T-helper 2 cell treated with Interferon-gamma antibody and Interleukin-4, amounts not matched to agents 100 ng/mL and 5 ng/mL, for 36 hours (primary cell): ENCODE measurements around the gene LRCOL1. TPM values are rescaled to one million over a fixed set of nuclear protein-coding genes. Genes with fewer than 3 reads are reported as not detected.

Experiments
- intact Hi-C: fragments of 100-400 bp; cut with micrococcal nuclease; formaldehyde crosslinking; loops from one replicate; pipeline ENCODE4 v1.15.1; 2023
- total RNA-seq: library from RNA; stranded (reverse); gene quantifications from 2 replicates; pipeline ENCODE4 v1.2.3, GENCODE V29; 2022

The LRCOL1 gene
- total RNA-seq, 1 donor from 2014 or later: not detected

GRCh38 chr12:132635076-132635955 is 24.9 kb upstream of the LRCOL1 start:
- intact Hi-C loops: no loop called here

GRCh38 chr12:132634411-132634990 is 24.1 kb upstream of the LRCOL1 start:
- intact Hi-C loops: no loop called here

DNA sequence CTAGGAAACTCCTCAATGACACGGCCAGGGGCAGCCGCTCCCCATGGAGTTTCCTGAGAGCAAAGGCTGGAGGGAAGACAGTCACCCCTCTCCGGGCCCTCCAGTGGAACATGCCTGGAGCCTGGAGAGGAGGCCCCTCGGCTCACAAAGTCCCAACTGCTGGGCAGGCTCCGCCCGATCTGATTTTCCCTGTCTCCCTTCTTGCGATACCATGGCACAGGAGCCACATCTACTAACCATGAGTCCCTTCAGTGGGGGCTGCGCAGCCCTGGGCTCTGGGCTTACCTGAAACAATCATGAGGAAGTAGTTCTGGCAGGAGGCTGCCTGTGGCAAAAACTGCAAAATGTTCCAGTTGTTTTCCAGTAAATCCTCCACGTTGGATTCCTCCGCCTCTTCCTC is 23.5 kb upstream of the LRCOL1 start:
- intact Hi-C loops: no loop called here

DNA sequence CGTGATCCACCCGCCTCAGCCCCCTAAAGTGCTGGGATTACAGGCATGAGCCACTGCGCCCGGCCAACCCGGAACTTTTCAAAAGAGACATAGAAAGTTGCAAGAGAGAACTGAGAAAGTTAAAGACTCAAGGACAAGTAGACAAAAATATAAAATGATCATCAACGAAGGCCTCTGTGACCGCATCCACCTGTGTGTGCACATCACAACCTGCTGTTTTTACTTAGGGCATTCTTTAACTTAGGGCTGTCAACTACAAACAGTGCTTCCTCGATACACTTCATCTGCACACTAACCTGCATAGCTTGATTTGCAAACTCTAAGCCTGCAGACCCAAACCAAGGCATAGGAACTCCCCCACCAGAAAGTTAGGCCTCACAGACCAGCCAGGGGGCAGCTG is 23.0 kb upstream of the LRCOL1 start:
- intact Hi-C loops: no loop called here

- intact Hi-C loops: no loop called here
These were observed 22.3 kb upstream of the LRCOL1 start for GRCh38 chr12:132632521-132633228.

DNA sequence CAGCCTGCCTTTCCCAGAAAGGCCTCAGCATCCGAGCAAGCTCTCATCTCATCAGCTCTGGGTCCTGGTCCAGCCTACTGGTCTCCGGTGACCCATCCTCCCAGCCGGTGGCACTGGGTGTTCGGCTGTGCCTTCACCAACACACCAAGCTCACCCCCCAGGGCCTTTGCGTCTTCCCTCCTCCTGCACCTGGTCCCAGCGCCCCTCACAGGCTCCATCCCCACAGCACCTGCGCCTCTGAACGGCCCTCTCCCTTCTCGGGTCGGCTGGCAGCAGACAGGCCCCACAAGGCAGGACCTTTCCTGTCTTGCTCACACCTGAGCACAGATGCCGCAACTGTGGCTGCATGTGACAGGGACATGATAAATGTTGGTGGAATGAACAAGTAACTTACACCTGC is 21.3 kb upstream of the LRCOL1 start:
- intact Hi-C loops: no loop called here

- intact Hi-C loops: no loop called here
These were observed 20.3 kb upstream of the LRCOL1 start for GRCh38 chr12:132630672-132631071.

- intact Hi-C loops: no loop called here
These were observed 18.9 kb upstream of the LRCOL1 start for GRCh38 chr12:132629330-132629729.

DNA sequence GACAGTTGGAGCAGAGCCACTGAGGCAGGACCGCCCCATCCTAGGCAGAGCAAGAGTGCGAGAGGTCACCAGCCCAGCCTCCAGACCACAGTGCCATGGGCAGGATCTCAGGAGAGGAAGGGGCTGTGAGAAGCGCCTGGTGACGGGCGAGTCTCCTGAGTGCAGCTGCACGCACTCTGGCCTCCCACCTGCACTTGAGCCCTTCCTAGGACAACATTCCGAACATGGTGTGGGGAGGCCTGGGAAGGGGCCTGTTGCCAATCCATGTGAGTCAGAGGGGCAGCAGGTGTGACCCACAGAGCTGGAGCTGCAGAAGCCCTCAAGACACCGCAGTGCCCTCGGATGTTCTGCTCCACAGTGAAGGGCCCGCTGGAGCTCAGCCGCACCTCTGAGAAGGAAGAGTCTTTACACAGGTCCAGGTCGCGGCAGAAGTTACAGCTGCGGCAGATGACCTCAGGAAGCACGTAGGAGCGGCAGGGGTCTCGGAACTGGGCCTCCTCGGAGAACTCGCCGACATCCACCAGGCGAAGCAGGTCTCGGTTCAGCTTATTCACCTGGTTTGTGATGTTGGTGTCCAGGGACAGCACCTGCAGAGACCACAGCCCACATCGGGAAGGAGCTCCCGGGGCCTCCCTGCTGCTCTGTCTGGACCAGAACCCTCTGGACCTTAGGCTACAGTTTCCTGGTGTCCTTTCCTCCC is 15.5 kb upstream of the LRCOL1 start:
- intact Hi-C loops: no loop called here

DNA sequence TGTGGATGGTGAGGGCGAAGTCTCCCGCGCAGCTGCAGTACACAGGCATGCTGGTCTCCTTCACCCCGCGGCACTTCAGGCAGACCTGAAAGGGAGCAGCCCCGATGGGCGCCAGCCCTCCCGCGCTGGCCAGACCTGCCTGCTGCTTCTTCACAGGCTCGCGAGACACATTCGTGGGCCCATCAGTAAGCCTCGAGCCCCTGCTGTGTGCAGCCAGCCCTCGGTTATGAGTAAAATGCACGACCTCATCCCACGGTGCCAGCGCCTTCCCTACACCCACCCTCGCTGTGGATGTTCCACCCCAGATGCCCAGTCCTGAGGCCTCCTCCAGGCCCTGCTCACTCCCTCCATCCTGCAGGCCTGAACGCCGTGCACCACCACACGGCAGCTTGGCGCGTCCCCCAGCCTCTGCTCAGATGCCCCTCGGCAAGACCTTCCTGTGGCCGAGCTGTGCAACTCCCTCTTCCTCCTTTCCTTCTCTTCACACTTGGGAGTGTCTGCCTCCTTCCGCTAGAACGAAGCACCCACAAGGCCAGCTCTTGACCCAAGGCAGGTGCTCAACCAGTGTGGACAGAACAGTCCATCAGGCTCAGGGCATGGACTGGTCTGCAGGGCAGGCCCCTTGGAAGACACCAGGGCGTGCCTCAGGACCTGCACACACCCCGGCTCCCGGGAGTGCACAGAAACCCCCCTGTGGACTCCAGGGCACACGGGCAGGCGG is 14.7 kb upstream of the LRCOL1 start:
- intact Hi-C loops: no loop called here

DNA sequence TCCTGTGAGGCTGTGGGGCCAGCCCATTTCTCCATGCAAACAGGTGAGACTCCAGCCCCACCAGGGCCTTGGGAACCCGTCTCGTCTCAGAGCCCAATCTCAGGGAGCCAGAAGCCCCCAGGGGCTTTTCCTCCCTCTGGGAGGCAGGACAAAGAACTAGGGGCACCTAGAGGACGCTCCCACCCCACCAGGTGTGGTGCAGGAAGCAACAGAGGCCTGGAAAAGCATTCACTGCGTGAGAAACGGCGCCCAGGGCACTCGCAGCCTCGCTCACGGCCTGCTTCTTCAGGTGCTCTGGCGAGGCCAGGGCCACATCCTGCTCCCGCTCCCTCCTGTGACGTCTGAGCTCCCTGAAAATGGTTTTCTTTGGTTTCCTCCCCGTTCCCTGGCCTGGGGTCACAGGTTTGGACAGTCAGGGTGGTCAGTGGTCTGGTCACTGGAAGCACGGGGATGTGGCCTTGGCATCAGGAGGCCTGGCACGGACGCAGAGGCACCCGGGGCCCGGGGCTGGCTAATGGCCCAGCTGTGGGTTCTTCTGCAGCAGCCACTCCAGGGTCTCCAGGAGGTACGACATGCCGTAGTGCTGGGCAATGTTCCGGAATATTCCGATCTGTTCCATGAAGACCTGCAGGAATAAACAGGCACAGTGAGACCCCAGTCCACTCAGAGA is 13.9 kb upstream of the LRCOL1 start:
- intact Hi-C loops: no loop called here

DNA sequence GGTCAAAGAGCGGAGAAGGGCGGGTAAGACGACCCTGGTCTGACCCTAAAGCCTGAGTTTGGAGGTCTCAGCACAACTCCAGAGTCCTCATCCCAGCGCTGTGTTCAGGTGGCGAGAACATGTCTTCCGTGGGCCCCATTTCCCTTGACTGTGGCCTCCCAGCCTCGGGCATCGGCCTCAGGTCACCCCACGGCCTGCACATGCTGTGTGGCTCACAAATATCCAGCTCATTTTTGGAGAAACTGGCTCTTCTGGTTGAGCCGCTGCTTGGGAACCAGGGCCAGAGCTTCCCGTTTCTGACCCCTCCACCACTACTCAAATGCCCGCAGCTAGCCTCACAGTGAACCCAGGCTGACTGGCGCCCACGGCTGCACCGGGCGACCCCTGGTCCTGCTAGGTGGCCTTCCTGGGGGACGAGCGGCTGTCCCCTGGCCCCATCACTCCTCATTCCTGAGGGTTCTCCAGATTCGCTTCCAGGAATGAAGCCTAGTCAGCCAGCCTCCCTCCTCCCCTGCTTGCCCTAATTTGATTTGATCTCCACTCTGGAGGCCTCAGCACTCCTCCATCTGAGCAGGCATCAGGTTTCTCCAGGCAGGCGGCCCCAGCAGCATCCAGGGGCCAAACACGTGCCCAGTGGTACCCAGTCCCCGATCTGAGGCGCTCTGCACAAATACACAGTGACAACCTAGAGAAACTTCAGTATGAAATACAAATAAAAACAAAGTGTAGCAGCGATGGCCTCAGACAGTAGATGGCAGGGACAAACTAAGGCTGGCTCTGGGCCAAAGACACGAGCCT is 12.9 kb upstream of the LRCOL1 start:
- intact Hi-C loops: no loop called here

DNA sequence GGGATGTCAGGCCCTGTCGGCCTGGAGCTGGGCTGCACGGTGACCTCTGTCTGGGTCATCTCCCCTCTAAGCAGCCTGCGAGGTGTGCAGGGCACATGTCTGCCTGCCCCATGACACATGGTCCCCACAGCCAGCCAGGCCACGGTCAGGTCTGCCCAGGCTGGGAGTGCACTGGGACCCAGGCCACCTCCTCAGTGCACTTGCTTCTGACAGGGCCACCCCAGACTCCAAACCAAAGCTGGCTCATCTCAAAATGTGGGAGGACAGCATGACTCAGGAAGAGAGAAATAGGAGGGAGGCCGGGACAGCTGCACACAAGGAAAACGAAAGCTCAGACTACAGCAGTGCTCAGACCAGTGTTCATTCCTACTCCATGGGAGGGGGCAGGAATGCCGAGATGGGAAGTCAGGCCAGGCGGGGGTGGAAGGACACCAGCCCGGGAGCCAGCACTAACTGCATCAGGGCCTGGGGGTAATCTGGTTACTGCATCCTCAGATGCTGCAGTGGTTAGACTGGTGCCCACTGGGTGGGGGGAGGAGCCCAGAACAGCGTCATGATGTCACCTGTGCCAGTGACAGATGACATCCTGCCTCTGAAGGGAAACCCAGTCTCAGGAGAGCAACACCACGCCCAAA is 12.2 kb upstream of the LRCOL1 start:
- intact Hi-C loops: no loop called here

GRCh38 chr12:132621657-132622435 is 11.5 kb upstream of the LRCOL1 start:
- intact Hi-C loops: no loop called here

DNA sequence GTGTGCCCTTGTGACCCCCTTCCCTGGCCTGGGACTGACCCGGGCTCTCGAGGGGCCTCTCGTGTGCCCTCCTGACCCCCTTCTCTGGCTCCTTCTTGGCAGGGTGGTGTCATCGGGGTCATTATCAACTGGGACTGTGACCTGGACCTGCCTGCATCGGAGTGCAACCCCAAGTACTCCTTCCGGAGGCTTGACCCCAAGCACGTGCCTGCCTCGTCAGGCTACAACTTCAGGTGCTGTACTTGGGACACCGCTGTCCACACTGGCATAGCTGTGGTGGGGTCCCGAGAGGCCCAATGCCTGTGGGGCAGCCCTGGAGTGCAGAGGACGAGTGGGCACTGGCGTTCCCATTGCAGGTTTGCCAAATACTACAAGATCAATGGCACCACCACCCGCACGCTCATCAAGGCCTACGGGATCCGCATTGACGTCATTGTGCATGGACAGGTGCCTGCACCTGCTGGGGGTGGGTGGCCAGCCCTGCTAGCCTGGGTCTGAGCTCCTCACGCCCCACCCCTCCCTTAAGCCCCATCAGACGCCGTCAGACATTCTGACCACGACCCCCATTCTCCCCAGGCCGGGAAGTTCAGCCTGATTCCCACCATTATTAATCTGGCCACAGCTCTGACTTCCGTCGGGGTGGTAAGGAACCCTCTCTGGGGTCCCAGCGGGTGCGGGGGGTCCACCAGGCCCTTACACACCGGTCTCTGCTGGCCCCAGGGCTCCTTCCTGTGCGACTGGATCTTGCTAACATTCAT is 10.7 kb upstream of the LRCOL1 start:
- intact Hi-C loops: no loop called here

DNA sequence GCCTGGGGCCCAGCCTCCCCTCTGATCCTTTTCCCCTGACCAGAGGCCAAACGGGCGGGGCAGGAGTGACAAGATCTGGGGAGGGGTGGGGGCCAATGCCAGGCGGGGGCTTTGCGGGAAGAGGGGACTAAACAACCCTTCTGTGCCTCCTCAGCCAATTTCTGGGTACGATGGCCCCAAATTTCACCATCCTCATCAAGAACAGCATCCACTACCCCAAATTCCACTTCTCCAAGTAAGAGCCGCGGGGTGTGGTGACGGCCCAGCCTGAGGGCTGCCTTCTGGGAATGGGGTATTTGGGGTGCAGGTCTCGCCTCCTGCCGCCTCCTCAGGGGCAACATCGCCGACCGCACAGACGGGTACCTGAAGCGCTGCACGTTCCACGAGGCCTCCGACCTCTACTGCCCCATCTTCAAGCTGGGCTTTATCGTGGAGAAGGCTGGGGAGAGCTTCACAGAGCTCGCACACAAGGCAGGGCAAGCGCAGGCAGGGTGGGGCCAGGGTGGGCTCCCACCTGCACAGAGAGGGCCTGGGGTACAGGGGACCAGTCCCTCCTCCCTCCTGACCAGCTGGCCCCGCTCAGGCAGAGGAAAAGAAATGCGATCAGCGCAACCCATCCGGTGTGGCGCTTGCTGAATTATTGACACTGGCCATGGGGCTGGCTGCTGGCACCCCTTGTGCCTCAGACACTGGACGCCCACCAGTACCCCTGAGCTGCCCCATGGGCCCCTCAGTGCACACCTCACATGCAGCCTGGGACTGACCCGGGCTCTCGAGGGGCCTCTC is 9.9 kb upstream of the LRCOL1 start:
- intact Hi-C loops: no loop called here
